Suppressor macrophage treated with lipopolysaccharide for 4 hours (primary cell): ENCODE results near the gene PSEN1.

Experiments
- DNase-seq: peaks from one replicate; pipeline ENCODE4 v3.0.0-alpha.2; 2020

PSEN1 gene

DNA sequence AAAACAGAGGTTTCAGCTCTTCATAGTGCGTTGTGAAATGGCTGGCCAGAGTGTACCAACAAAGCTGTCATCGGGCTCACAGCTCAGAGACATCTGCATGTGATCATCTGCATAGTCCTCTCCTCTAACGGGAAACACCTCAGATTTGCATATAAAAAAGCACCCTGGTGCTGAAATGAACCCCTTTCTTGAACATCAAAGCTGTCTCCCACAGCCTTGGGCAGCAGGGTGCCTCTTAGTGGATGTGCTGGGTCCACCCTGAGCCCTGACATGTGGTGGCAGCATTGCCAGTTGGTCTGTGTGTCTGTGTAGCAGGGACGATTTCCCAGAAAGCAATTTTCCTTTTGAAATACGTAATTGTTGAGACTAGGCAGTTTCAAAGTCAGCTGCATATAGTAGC, 86.7 kb downstream of the PSEN1 start:
- DNase-seq = peak; percentile 61

DNA sequence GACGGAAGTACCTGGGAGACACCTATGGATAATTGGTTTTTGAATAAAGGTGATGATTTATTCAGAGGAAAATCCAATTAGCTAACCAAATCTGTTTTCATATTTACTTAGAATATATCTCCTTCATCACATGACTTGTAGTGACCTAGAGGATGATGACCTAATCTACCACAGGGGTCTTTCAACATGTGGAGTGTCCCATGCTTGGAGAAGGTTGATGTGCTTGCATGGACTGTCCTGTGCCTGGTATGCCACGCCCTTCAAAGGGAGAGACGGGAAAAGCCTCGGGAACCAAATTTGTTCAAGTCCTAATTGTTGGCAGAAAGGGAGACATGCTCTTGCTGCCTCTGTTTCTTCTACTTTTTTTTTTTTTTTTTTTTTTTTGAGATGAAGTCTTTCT, 89.2 kb downstream of the PSEN1 start:
- DNase-seq = peak; percentile 69

DNA sequence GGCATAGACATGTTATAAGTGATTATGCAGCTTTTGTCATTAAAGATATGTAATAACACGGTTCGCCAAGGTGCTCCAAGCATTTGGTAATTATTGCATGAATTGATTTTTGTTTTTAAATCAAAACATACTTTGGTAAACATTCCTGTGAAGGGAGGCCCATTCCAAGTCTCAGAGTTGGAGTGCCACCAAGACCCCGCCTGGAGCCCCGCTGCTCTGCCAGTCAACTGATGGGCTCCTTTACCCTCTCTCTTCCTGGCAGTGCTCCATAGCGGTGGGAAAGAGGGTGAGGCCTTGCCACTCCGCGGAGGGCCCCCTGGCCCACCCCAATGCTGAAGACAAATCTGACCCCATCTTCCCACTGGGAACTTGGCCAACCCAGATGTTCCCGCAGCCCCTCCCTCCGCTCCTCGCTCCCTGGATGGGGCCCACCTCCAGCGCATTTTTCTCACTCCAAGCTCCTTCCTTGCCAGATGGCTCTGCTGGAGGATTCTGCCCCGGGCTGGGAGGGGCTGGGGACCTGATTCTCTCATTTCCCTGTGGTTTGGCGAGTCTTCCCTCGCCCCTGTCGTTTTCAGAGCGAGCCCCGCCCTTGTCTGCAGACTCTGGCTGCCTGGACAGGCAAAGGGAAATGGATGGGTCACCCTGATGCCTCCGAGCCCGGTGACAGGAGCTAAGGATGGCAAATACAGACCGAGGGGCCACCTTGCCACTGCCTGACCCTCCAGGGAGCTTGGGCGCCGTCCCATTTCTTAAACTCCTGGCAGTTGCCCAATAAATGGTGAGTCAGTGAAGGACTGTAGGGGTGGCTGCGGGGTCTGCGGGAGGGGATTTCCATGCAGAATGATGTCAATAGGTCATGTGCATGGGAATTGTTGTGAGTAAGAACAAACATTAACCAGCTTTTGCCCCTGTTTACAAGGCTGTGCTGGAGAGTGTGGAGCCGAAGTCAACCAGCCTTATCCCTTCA, 91.8 kb downstream of the PSEN1 start:
- DNase-seq = peak; percentile 95

DNA sequence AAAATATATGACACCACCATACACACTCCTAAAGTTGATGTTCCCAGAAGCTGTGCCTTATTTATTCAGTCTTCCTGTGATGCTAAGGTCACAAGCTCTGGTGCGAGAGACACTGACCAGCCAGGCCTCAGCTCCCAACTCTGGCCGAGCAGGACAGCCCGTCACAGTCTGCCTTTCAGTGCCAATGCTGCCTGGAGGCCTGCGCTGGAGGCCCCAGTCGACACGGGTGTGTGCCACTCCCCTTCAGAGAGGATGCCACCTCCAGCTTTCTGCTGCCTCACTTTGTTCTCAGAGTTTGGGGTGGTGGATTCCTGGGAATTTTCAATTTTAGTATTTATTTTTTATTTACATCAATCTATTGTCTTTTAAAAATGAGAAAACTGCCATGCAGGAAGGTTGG, 93.7 kb downstream of the PSEN1 start:
- DNase-seq = no peak

DNA sequence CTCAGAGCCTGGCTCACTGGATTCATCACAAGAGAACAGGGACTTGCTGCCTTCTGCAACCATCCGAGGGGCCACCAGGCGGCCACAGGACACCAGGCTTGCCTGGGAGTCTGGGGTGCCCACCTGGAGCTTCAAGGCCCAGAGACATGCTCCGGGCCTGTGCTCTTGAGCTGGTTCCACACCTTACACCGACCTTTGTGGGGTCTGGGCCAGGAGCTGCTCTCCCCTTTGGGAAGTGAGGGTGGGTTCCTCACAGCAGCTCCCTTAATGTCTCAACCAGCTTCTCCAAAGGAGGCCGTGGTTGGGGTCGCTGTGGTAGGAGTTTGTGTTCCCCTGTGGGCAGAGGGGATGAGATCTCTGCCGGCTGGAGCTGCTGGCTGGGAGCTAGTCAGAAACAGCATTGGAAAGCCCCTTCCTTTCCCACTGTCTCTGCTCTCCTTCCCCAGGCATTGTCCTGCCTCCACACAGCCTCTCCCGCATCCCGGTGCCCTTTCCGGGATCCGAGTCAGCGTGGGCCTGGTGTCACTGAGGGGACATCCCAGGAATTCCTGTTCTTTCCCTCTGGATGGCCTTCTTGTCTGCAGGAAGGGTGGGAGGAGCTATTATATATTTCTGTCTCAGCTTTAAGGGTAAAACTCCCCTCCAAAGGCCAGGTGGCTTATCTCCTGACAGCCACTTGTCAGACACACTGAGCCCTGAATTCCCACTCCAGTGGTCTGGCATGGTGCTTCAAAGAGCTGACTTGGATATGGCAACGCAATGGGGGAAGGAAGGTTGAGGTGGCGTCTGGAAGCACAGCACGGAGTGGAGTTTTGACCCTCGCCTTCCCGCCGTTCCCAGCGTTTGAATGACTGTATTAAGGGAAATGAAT, 95.9 kb downstream of the PSEN1 start:
- DNase-seq = no peak

DNA sequence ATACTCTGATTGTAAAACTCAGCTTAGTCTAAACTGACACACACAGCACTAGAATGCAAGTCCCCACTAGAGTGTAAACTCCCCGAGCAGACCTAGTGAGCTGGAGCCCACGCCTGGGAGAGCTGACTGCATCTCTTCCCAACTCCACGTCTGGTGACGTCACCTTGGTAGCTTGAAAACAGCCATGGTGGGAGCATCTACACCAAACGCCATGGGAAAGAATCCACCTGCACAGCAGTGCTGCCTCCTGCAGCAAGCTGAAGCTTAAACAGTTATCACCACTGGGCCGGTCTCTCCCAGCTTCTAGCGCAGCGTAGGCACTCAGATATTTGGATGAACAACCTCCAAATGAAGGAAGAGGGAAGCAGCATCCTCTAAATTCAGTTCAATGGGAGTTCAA, 96.7 kb downstream of the PSEN1 start:
- DNase-seq = no peak

DNA sequence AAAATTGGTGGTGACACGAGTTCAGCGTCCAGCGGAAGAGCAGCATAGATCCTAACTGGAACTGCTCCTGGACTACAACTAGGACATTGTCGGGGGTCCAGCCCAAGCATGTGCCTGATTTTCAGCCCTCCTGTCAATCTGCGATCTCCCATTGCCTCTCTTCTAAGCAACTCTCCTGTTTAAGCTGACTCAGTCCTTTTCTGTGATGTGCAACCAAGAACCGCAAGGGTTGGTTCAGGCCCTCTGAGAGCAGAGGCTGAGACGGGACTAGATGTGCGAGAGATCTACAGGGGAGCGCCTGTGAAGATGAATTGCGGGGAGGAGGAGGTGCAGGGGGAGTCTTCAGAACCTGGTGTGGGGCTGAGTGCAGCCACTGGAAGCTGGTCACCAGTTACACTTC, 97.3 kb downstream of the PSEN1 start:
- DNase-seq = no peak

DNA sequence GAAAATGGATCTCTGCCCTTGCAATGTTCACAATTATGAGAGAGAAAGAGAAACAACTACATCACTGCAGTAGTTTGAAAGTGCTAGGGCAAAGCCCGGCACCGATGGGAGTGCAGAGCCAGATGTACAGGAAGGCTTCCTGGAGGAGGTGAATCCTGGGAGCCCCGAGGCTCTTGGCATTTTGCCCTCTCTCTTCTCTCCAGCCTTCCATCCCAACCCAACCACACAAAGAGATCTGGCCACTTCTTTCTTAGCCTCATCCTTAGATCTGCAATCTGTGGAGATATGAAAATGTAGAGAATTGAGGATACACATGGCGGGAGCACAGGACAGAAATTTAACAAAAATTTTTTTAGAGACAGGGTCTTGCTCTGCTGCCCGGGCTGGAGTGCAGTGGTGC, 97.7 kb downstream of the PSEN1 start:
- no peak for DNase-seq

DNA sequence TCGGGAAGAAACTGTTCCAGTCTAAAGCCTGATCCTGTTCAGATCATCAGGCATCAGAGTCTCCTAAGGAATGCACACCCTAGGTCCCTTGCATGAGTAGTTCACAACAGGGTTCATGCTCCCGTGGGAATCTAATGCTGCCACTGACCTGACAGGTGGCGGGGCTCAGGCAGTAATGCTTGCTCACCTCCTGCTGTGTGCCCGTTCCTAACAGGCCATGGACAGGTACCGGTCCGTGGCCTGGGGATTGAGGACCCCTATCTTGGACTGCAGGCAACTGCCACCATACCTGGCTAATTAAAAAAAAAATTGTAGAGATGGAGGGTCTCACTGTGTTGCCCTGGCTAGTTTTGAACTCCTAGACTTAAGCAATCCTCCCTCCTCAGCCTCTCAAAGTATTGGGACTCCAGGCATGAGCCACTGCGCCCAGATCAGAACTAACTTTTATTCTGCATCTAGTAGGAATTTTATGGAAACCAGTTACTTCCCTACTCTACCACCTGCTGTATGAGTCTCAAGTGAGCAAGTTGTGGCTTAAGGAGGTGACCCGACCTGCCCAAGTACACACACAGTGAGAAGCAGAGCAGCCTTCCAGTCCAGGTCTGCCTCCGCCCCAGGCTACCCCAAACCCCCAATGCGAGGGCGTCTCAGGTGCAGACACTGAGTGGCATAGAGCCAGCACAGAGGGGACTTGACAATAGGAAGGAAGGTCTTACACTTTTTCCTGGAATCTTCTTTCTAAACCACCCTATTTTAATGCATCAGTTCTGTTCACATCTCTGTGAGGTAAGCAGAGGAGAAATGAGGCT, 98.5 kb downstream of the PSEN1 start:
- no peak for DNase-seq

DNA sequence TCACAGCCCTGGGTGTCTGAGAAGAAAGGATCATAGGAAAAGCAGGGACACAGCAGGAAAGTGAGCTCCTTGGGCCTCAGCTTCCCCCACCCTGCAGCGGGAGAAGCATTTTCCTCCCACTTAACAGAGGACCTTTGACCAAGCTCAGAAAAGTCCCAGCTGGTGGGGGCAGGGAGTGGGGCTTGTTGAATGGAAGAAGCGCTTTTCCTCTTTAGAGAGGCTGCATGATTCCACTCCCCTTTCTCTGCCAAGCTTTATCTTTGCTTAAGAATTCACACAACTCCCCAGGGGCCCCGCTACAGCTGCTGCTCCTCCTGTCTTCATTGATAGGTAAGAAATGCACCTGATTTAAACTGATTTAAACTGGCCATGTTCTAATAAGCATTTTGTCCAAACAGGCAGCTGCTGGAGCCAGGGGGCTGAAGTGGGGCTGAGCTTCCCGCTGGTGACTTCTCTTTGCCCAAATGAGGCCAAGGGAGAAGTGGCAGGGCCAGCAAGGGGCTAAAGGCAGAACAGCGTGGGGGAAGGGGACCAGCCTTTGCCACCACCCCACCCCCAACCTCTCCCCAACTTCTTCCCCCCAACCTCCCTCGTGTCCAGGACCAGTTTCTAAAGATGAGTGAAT, 99.3 kb downstream of the PSEN1 start:
- DNase-seq = no peak

DNA sequence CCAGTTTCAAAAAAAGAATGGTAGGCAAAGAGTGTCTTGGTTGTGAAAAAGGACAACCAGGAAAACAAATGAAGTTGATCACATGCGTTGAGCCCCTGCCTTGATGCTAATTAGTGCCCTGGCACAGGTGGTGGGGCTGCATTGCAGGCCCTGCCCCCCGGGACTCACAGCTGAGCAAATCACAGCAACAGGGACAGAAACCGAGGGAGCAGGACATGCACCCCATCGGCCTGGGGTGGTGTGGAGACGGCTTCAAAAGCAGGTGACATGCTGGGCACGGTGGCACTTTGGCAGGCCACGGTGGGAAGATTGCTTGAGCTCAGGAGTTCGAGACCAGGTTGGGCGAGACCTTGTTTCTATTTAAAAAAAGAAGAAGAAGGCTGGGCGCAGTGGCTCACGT, 99.8 kb downstream of the PSEN1 start:
- no peak for DNase-seq

DNA sequence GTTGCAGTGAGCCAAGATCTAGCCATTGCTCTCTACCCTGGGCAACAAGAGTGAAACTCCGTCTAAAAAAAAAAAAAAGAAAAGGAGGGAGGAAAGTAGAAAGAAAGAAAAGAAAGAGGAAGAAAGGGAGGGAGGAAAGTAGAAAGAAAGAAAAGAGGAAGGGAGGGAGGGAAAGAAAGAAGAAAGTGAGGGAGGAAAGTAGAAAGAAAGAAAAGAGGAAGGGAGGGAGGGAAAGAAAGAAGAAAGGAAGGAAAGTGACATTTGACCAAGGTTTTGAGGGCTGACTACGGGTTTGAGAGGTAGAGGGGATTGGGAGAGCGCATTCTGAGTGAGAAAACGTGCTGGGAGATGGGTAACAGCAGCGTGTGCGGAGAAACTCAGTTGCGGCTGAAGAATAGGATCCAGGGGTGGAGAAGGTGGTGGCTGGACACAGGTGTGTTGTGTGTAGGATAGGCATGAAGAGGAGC, 100.5 kb downstream of the PSEN1 start:
- DNase-seq = no peak

DNA sequence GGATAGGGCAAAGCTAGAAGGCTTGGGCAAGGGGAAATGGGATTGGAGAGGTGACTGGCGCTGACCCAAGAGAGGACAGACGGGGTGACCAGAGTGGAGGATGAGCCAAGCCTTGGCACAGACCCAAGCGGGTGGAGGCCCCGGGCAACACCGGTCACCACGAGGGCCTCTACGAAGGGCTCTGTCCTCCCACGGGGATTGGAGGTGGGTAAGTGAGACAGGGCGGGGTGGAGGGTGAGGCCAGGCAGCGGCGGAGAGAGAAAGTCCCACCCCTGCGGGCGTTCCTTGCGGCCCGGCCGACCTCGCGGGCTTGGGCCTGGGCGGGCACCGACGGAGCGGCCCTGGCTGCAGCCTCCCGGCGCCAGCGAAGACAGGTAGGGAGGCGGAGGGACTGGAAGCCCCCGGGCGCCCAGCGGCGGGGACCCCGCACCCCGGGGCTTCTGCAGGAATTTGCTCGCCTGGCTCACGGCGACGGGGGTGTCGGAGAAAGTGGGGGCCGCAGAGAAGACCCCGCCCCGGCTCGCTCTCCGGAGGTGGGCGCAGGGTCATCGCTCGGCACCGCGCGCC, 101.0 kb downstream of the PSEN1 start, which contains the start of gene PAPLN:
TSS of gene PAPLN (plus strand) at position 288 of the 567 bp plus-strand sequence. CDS start 2,273 bp downstream, outside the sequence.
- DNase-seq = peak; percentile 84

DNA sequence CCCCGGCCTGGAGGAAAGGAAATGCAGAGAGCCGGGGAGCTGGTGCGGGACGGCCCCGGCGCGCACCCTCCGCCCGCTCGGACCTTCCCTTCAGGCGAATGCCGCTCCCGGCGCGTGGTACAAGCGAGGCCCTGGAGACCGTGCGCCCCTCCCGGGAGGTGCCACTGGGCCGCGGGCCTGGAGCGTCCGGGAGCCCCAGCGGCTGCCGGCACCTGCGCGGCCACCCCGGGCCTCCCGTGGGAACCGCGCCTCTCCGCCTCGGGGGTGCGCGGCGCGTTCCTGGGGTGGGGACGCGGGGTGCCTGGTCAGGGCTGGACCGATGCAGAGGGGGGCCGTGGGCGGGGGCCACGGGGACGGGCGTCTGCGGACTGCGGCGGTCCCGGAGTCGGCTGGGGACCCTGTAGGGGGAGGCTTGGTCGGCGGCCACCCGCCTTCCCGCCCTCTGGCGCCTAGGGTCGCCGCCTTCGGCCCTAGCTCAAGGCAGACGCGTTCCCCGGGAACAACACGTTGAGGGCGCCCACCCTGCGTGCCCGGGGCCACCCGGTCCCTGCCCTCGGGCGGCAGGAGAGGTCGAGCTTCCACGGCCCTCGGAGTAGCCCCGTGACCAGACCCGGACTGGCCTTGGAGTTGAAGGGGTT, 101.6 kb downstream of the PSEN1 start:
- no peak for DNase-seq

DNA sequence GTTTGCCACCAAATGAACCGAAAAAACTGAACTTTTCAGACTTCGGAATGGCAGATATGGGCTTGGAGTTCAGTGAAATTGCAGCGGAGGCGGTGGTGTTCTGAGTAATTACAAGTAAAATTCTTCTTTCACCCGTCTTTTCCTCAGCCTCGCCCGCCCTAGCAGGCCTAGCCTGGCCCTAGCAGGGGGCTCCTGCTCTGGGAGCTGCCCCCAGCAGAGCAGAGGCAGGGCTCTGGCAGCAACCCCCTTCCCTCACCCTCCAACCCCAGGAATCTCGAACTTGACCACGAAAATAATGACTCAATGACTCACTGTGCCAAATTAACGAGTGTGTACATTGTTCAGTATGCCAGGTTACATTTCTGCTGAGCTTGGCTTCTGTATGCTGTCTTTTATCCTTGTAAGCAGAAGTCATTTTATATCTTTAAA, 102.1 kb downstream of the PSEN1 start:
- DNase-seq = no peak

DNA sequence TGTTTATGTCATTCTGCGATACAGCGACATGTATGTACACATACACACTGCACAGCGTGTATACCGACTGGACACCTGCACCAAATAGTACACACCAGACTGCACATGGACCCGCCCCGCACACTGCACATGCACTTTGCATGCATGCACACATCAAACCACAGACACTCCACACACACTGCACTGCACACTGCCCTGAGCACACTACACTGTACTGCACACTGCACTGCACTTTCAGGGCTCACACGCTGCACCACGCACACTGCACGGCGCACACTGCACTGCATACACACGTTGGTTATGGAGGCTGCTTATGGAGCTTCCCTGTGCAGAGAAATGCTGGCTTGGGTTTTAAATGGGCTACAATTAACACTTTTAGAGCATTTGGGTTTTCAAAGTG, 102.6 kb downstream of the PSEN1 start:
- no peak for DNase-seq

DNA sequence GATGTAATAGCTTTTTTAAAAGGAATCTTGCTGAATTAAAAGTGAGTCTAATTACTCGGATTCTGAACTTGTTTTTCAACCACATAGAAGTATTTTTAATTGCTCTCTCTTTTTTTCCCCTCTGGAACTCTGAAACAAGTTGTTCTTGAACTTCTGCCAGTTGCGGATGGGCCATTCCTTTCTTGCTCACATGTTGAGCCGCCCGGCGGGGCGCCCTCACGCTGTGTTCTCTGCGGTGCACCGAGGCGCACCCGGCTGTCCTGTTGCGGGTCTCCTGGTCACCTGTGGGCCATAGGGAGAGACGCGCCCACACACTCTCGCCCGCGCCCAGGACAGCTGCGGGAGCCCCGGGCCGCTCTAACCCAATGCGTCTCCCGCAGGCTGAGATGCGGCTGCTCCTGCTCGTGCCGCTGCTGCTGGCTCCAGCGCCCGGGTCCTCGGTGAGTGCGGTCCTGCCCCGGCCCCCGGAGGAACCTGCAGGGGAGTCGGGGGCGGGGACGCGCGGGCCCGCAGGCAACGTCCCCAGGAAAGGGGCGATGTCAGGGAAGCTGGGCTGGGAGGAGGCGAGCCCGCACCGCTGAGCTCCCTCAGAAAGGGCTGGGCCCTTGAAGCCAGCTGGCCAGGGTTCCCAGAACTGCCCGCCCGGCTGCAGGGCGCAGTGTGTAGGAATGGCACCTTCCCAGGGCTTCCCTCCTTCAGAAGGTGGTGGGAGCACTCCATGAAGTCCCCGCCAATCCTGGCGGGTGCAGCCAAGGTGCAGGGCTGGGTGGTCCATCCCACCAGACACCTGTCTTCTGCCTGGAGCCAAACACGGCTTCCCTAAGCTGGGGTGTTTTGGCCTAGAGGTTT, 103.3 kb downstream of the PSEN1 start:
- no peak for DNase-seq

DNA sequence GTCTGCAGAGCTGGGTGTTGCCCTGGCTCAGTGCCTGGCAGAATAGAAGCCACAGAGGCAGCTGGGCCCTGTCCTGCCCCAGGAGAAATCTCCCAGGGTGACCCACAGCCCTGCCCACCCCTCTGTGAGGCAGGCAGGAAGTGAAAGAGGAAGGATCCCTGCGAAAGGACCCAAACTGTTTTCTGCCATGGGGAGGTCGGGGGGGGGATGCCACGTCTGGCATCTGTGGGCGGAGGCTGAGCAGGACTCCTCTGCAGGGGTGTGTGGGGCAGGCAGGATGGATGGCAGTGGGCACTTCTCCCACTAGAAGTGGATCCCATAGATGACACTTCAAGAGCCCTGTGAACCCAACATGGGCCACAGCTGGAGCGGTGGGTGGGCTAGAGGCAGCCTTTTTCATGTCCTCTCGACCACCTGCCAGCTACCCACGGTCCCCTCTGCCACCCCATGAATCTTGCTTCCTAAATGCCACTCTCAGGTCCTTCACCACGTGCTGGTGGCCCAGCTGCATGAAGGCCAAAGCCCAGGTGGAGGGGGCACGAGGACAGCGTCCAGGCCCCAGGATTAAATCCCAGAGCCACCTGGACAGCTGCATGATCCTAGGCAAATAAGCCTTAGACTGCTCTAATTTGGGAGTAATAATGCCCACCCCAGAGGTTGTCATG, 104.6 kb downstream of the PSEN1 start:
- peak; percentile 86 for DNase-seq

DNA sequence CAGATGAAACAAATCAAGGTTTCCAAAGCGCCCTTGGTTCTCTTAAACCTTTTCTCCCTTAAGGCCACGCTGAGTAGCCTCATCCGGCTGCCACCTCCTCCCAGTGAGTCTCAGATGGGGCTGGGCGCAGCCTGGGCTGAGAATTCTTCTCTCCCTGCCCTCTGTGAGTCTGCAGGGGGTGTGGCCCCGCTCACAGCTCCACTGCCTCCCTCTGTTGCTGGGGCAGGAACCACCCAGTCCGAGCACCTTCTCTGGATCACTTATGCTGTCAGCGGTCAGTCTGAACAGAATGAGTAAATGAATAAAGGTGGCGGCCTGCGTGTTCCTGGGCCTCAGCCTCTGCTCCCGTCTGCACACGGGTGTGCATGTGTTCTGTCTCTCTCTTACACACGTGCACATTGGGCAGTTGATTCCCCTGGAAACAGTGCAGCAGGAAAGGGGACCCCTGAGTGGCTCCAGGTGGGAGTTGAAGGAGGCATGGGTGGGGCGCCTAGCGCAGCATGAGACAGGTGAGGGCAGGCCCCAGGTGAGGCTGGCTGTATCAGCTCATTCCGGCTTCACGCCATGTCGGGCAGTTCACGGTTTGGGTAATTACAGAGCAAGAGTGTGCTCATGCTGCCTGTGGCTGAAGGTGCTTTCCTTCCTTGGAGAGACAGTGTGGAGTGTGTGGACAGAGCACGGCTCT, 105.3 kb downstream of the PSEN1 start:
- no peak for DNase-seq
